D721Med (cell line): ENCODE measurements around the gene OR2F1.

Source experiments
- DNase-seq: peaks from one replicate; pipeline ENCODE4 v3.0.0; 2011; ENCODE audit warnings: low spot score; ENCODE audit not compliant: insufficient read length
- FAIRE-seq: peaks from 2 replicates; lab custom pipeline; 2011; peaks lifted over from hg19 to GRCh38; lab: Jason Lieb, UNC
- CTCF ChIP-seq: IDR thresholded peaks from 2 replicates; pipeline ENCODE4 v1.5.1; 2012; ENCODE audit warnings: mild to moderate bottlenecking, control low read depth; ENCODE audit not compliant: insufficient read depth; ENCODE audit errors: missing control alignments

OR2F1 gene

GRCh38 chr7:143987513-143987912, 32.9 kb downstream of the OR2F1 start:
- FAIRE-seq: no peak
- no peak for TF ChIP-seq CTCF
- DNase-seq: no peak

- no peak for TF ChIP-seq CTCF
- FAIRE-seq: no peak
- DNase-seq: no peak
Observed at GRCh38 chr7:143988976-143989745, 34.5 kb downstream of the OR2F1 start.

- FAIRE-seq (no peak), DNase-seq (no peak)
- no peak for TF ChIP-seq CTCF
Observed at GRCh38 chr7:143992670-143993069, 38.0 kb downstream of the OR2F1 start.

GRCh38 chr7:143993924-143994323, 39.3 kb downstream of the OR2F1 start:
- TF ChIP-seq CTCF: no peak
- FAIRE-seq: no peak
- no peak for DNase-seq

- FAIRE-seq (no peak), DNase-seq (no peak)
- no peak for TF ChIP-seq CTCF
Observed at GRCh38 chr7:144000020-144000419, 45.4 kb downstream of the OR2F1 start, which contains the start of gene OR6B1. TSS of gene OR6B1 (plus strand) at chr7:144000320. CDS start at chr7:144003997, 3,677 bp downstream.

GRCh38 chr7:144001543-144001942, 46.9 kb downstream of the OR2F1 start:
- DNase-seq (no peak), FAIRE-seq (no peak)
- no peak for TF ChIP-seq CTCF

- no peak for FAIRE-seq
- no peak for TF ChIP-seq CTCF
- DNase-seq: no peak
Observed at GRCh38 chr7:144004703-144005102, 50.1 kb downstream of the OR2F1 start.
